Measurements from ENCODE around the gene JAM3.

DNA sequence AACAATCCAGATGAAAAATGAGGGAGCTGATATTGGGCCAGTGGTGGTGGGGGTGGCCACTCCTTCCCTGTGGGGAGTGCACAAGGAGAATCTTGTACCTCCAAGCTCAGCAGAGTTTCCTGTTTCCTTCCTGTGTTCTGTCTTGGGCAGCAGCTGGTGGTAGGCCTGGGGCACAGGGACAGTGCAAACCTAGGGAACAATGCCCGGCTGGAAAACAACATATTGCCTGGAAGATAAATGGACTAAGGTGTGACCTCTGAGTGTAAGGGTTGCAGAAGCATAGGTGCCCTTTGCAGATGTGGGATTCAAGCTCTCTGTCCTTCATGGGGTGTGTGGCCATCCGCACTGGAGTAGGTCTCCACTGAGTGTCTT lies 5.8 kb upstream of the JAM3 start:
- TF ChIP-seq, protein P1, sequence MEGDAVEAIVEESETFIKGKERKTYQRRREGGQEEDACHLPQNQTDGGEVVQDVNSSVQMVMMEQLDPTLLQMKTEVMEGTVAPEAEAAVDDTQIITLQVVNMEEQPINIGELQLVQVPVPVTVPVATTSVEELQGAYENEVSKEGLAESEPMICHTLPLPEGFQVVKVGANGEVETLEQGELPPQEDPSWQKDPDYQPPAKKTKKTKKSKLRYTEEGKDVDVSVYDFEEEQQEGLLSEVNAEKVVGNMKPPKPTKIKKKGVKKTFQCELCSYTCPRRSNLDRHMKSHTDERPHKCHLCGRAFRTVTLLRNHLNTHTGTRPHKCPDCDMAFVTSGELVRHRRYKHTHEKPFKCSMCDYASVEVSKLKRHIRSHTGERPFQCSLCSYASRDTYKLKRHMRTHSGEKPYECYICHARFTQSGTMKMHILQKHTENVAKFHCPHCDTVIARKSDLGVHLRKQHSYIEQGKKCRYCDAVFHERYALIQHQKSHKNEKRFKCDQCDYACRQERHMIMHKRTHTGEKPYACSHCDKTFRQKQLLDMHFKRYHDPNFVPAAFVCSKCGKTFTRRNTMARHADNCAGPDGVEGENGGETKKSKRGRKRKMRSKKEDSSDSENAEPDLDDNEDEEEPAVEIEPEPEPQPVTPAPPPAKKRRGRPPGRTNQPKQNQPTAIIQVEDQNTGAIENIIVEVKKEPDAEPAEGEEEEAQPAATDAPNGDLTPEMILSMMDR (IDR thresholded peaks at IDR 0.05): no peak
- TF ChIP-seq SIN3A (IDR thresholded peaks at IDR 0.05; ENCODE audit: borderline replicate concordance, low read depth, low read length) (no peak), RAD21 (IDR thresholded peaks at IDR 0.05; ENCODE audit: low read length) (no peak), GABPA (IDR thresholded peaks at IDR 0.05; ENCODE audit: low read depth) (no peak), REST (IDR thresholded peaks at IDR 0.05; ENCODE audit: low read depth, low read length) (no peak), CHD2 (IDR thresholded peaks at IDR 0.05; ENCODE audit: low read length, partially characterized antibody) (no peak), GATA2 (CRISPR knock-in tag; IDR thresholded peaks at IDR 0.05) (no peak), POLR2AphosphoS5 (IDR thresholded peaks at IDR 0.05; ENCODE audit: low read depth, low read length) (no peak)
